ENCODE data around the gene SERINC2. TPM values are rescaled to one million over a fixed set of nuclear protein-coding genes. Genes with fewer than 3 reads are reported as not detected.

The SERINC2 gene
- total RNA-seq, 1 donor from 2014 or later, result 10.0 TPM

DNA sequence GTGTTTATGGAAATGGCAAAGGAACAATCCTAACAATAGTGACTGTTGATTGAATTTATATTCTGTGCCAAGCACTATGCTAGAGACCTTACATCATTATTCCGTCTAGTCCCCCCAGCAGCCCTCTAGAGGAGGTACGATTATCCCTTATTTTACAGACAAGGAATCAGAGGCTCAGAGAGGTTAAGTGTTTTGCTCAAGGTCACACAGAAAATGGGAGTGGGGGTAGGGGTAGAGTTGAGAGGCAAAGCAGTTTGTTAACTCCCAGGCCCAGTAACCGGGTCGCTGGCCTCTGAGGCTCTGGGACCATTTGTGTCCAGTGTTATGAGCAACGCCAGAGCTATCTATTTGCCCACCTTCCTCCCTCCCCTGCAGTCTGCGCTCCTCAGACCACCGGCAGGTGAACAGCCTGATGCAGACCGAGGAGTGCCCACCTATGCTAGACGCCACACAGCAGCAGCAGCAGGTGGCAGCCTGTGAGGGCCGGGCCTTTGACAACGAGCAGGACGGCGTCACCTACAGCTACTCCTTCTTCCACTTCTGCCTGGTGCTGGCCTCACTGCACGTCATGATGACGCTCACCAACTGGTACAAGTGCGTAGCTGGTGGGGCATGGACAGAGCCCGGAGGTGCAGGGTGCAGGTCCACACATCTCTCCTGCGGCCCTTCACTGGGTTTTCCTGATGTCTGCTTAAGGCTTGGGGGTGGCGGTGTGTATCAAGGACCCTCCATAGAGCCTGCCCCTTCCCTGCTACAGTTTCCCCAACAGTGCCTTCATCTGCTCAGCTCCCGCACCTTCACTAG, 19.8 kb downstream of the SERINC2 start:
- peak; percentile 65 for DNase-seq (ENCODE audit: low spot score)

DNA sequence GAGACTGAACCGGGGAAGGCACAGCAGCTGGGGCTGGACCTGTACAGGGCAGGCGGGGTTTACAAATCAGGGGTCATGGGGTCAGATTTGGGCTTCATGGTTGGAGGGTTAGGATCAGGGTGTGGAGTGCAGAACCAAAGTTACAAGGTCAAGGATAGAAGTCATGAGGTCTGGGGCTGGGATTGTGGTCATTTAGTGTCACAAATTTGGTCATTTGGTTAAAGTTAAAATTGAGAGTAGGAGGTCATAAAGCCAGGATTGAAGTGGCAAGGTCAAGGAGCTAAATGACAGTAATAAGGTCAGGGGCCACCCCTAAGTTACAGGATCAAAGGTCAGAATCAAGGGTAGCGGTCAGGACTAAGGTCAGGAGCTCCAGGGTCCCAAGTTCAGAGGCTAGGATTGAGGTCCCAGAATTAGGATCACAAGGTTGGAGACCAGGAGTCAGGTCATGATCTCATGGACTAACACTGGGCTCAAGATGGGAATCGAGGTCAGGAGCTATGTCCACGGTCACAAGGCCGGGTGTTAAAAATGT, 20.4 kb downstream of the SERINC2 start:
- no peak for DNase-seq (ENCODE audit: low spot score)

DNA sequence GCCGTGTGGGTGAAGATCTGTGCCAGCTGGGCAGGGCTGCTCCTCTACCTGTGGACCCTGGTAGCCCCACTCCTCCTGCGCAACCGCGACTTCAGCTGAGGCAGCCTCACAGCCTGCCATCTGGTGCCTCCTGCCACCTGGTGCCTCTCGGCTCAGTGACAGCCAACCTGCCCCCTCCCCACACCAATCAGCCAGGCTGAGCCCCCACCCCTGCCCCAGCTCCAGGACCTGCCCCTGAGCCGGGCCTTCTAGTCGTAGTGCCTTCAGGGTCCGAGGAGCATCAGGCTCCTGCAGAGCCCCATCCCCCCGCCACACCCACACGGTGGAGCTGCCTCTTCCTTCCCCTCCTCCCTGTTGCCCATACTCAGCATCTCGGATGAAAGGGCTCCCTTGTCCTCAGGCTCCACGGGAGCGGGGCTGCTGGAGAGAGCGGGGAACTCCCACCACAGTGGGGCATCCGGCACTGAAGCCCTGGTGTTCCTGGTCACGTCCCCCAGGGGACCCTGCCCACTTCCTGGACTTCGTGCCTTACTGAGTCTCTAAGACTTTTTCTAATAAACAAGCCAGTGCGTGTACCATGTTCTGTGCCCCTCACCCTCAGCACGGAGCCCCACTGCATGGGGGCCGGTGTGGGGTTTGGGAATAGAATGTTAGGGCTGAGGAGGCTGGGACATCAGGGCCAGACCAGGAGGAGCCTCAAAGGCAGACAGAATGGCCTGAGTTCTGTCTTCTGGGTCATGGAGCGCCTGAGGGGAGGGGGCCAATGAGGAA, 21.3 kb downstream of the SERINC2 start:
- DNase-seq (ENCODE audit: low spot score), result peak; percentile 84

DNA sequence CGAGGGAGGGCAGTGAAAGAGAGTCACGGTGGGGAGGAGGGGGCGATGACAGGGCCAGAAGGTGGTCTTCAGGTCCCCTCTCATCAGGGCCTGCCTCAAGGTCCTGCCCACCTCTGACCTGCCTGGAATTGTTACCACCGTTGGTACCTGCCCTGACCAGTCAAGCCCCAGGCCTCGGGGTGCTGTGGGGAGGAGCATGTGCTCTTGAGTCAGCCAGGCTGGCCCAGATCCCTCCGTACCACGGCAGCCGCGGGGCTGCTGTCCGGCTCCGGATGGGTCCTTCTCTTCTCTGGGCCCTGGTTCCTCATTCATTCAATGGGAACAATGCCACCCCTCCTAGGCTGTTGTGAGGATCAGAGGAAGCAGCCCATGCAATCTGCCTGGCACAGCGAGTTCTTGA, 22.0 kb downstream of the SERINC2 start:
- peak; percentile 79 for DNase-seq (ENCODE audit: low spot score)

DNA sequence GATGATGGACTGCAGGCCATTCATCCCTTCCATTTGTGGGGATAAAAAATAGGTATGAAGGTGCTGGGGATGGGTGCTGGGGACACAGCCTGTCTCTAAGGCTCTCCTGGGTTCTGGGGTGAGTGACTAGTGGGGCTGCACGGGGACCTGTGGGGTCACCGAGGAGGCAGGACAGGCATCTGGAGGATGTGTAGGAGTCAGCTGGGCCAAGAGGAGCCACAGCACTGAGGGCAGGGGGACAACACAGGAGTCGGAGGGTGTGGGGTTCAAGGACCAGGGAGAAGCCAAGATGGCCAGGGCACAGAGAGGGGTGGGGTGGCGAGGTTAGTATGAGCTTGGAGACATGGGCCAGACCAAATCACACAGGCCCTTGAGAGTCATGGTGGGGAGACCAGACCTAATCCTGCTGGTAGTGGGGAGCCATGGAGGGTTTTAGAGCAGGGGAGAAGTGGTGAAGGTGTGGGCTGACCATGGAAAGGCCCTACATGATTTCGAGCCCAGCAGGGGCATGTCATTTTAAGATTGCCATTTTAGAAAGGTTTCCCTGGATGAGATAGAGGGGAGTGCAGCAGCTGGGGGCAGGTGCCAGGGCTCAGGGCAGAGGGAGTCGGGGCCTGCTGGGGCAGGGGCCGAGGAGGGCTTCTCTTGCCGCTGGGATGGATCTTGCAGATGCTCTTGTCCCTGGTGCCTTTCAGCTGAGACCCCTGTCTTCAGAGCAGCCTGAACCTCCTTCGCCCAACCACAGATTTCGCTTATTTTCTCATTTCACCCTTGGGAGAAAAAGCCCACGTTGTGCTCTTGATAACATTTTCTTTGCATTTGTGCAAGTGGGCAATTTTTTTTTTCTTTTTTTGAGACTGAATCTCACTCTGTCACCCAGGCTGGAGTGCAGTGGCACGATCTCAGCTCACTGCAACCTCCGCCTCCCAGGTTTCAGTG, 22.7 kb downstream of the SERINC2 start:
- DNase-seq (ENCODE audit: low spot score), result peak; percentile 68

DNA sequence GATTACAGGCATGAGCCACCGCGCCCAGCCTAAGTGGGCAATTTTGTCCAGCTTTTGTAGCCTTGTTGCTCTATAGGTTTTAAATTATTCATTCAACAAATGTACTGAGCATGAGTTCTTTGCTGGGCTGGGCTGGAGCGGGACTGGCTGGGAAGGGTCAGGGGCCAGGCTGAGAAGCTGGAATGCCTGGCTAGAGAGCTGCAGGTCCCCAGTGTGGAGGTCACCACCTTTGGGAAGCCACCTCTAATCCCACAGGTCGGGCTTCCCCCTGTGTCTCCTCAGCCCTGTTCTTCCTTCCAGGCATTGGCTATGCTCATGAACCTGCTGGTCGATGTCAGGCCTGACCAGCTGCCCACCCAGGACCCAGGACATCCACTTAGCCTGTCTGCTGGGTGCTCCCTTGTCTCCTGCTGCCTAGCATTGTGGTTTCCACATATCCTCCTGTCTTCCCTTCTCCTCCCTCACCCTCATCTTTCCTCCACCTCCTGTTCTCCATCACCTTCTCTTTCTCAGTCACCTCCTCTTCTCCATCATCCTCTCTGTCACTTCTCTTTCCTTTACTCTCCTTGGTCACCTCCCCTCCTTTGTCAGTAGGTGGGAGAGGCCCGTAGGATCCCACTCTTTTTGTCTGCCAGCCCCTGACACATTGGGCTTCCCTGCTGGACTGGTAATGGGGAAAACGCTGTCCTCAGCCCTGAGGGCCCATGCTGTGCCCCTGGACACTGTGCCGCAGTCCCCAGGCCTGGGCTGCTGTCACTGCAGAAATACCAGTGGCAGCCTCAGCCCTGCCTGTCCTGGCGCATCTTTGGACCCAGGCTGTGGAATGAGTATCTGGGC, 23.8 kb downstream of the SERINC2 start:
- peak; percentile 55 for DNase-seq (ENCODE audit: low spot score)

DNA sequence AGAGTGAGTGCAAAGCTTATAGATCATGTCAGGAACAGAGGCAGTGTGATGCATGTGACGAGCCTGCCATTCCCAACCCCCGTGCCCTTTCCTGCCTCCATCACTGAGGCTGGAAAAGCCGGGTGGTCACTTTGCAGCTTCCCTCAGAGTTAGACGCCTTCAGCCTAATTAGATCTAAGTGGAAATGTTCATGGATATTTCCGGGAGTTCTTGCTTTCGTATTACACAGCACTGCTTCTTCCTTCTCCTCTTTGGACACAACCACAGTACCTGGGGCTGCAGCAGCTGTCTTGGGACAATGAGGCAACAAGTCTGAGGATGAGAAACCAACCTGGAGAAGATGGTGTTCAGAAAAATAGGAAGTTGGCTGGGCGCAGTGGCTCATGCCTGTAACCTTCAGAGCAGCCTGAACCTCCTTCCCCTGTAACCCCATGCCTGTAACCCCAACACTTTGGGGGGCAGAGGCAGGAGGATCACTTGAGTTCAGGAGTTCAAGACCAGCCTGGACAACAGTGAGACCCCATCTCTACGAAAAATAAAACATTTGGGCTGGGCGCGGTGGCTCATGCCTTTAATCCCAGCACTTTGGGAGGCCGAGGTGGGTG, 24.5 kb downstream of the SERINC2 start:
- DNase-seq (ENCODE audit: low spot score), result peak; percentile 67

DNA sequence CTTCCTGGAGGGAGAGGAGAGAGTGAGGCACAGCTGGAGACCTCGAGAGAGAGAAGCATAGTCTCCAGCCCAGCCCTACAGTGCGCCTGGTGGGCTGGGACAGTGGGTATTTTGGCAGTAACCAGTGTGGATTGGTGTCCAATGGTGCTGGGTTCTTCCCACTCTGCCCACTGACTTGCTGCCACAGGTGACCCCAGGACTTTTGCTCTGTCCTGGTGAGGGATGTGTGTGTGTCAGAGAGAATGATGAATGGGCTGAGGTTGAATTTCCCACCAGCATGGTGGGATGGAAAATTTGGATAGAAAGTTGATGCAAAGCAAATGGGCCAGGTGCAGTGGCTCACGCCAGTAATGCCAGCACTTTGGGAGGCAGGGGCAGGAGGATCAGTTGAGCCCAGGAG, 26.3 kb downstream of the SERINC2 start:
- DNase-seq (ENCODE audit: low spot score), result peak; percentile 59

DNA sequence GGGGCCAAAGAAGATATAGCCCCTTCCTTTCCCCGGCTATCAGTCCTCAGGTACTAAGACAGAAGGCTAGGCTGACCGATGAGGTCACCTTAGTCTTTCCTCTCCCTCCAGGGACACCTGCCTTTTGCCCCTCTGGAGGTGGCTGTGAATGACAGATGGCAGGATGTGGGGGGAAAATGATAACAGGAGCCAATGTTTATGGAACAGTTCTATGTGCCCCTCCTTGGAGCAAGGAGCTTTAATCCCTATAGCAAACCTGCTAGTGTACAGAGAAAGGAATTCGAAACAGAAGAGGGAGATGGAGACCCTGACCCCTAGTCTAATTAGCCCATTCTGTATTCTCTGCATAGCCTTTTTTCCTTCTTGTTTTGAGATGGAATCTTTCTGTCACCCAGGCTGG, 28.1 kb downstream of the SERINC2 start:
- no peak for DNase-seq (ENCODE audit: low spot score)

DNA sequence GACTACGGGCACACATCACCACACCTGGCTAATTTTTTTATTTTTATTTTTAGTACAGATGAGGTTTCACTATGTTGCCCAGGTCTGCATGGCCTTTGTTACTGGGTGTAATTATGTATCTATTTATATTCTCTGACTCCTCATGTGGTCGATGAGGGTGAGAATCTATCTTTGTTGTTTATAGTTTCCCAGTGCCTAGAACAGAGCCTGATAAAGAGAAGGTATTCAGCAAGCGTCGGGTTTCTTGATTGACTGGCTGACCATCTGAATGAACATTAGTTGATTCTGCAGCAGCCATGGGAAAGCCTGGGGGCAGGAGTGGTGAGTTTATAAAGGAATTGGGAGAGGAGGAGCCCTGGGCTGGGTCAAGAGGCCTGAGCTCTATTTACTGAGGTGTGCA, 28.5 kb downstream of the SERINC2 start:
- no peak for DNase-seq (ENCODE audit: low spot score)

DNA sequence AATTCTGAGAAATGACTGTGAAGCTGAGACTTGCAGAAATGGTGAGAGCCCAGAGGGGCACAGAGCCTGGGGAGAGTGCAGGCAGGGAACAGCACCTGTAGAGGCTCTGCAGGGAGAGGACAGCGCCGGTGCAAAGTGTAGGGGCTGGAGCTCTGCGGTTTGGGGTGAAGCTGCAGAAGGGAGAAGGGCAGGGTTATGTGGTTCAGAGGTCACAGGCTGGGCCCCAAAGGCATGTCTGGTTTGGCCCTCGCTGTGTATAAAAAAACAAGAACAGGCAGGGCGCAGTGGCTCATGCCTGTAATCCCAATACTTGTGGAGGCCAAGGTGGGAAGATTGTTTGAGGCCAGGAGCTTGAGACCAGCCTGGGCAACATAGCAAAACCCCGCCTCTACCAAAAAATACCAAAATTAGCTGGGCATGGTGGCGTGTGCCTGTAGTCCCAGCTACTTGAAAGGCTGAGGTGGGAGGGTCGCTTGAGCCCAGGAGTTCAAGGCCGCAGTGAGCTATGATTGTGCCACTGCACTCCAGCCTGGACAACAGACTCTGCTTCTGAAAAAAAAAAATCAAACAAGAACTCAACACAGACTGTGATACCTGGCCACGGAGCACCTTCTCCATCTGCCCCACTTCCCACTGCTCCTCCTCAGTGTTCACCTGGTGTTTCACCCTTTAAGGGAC, 29.1 kb downstream of the SERINC2 start:
- no peak for DNase-seq (ENCODE audit: low spot score)

DNA sequence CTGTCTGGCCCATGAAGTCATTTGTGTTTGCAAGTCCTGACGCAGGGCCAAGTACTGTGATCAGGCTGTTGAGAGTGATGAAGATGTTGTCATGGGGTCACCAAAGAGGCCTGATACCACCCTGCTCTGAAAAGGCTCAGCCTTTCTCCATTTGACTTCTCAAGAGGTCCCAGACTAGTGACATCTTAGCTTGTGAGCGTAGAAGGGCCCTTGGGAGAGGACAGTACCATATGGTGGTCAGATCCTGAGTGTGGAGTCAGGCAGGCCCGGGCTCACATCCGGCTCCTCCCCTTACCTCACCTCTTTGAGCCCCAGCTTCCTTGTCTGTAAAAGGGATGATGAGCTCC, 29.6 kb downstream of the SERINC2 start:
- DNase-seq (ENCODE audit: low spot score), result no peak

DNA sequence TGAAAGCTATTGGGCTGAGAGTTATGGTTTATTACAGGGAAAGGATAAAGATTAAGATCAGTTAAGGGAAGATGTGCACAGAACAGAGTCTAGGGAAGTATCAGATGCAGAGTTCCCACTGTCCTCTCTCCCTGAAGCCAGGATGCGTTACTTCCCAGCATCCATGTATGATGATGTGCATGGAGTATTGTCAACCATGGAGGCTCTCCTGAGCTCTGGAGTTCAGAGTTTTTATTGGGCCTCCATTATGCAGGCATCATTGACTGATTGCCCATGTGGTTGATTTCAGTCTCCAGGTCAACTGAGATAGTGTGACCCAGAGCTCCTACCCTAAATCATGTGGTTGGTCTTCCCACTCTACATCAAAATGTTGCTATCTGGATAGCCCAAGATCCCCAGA, 30.7 kb downstream of the SERINC2 start:
- DNase-seq (ENCODE audit: low spot score), result no peak

DNA sequence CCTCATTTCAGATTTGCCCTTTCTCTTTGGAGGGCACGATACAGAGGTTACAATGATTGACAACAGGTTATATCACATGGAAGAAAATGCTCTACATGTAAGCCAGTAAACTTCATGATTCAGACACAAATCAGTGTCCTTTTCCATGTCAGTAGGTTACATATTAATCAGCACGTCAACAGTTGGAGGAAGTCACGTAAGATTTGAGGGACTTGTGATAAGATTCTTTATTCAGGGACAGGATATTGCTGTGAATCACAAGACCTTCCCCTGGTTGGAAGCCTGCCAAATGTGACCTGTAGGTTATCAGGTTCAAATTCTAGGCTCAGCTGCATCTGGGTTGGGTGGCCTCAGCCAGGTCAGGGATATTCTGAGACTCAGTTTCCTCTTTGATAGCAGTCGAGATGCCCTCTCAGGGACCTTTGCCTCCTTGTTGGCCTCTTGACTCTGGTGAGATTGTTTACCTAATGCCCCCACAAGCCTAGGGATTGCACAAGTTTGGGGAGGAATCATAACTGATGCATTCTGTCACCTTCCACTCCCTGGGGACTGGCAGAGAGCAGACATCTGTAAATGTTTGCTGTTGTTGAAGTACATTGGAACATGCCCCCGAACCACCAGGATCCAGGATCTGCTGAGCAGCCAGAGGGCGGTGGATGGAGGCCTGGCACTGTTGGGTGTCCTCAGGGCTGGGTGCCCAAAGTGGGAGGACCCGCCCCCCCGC, 31.9 kb downstream of the SERINC2 start:
- DNase-seq (ENCODE audit: low spot score), result no peak

DNA sequence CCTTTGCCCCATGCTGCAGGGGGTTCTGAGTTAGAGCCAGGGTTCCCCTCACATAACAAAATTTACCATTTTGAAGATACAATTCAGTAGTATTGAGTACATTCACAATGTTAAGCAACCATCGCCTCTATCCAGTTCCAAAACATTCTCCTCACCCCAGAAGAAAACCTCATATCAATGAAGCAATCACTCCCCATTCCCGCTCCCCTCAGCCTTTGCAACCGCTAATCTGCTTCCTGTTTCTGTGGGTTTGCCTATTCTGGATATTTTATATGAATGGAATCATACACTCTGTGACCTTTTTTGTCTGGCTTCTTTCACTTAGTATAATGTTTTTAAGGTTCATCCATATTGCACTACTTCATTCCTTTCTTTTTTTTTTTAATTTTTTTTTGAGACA, 32.9 kb downstream of the SERINC2 start:
- DNase-seq (ENCODE audit: low spot score), result no peak

DNA sequence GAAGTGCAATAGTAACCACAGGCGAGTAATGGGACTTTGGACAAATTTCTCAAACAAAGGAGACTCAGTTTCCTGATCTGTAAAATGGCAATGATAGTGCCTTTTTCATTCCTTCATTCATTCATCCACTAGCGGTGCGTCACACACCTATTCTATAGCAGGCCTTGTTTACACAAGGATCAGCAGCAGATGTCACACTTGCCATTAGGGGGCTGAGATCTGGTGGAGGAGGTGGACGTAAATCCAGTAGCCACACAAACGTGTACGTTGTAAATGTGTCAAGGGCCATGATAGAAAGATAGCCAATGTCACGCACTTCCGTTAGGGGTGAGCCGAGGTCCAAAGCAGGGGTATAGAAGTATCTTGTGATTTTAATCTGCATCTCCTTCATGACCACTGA, 34.2 kb downstream of the SERINC2 start:
- DNase-seq (ENCODE audit: low spot score), result no peak

DNA sequence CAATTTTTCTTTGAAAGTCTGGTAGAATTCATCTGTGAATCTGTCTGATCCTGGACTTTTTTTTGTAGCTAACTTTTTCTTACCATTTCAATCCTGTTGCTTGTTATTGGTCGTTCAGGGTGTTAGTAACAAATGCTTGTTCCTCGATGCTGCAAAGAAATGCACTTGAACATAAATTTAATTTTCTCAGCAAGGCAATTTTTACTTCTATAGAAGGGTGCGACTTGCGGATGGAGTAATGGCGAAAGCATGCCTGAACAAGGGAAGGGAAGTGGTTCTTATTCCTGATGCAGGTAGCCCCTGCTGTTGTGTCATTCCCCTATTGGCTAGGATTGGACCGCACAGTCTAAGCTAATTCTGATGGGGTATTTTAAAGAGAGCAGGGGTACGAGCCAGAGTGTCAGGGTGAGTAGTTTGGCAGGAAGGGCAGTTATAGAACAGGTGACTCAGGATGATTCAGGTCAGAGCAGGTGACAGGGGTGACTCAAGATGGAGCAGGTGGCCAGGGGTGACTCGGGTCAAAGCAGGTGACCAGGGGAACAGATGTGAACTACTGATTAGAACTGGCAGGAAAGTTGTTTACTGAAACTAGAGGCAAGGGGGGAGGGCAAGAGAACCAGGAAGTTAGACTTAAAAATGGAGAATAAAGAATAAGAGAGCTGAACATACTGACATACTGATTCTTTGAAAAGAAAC, 40.5 kb downstream of the SERINC2 start:
- DNase-seq (ENCODE audit: low spot score), result no peak

DNA sequence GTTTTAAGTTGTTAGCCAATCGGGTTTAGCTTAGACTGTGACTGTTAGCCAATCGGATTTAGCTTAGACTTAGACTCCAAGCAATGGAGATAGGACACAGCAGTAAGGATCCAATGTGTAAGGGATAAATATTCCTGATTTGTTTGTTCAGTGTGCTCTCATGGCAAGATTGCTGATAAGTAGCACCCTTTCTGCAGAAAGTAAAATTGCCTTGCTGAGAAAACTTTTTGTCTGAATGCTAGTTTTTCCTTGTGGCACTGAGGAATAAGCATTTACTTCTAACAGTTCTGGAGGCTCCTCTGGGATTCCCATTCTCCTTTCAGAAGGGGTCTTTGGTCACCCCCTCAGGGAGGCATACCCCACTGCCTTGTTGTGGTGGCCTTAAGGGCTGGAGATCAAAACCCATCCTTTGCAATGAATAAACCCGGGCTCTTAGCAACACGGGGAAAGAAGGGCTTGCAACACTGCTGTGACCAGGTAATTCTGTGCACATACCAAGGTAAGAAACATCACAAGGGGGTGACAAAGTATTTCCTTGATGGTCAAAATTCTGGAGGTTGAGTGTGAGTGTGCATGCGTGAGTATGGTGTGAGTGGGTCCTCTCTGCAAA, 45.4 kb downstream of the SERINC2 start:
- no peak for DNase-seq (ENCODE audit: low spot score)
